ENCODE measurements around the gene TMEM254.

DNA sequence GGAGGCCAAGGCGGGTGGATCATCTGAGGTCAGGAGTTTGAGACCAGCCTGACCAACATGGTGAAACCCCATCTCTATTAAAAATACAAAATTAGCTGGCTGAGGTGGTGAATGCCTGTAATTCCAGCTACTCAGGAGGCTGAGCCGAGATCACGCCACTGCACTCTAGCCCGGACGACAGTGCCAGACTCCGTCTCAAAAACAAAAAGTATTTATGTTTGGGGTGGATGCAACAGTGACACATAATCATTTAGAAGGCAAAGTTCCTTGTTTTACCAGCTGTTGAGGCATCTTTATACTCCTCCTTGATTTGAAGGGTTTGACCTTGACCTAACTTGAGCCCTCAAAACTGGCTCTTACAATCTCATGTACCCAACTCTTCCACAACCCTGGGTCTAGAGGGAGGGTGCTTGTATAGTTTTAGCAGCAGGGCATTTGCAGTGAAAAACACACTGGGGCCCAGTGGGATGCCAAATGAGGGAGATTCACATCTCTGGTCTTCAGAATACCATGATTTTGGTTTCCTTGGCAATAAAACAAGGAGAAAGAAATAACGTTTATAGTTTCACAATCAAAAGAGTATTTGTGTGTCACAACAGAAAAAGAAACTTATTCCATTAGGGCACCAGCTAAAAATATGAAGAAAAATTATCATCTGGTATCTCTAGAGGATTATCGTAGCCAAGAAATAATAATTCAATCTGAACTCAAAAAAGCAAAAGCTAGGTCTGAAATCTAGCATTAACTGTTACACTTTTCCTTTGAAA, 14.2 kb upstream of the TMEM254 start:
- TF ChIP-seq, protein P1, sequence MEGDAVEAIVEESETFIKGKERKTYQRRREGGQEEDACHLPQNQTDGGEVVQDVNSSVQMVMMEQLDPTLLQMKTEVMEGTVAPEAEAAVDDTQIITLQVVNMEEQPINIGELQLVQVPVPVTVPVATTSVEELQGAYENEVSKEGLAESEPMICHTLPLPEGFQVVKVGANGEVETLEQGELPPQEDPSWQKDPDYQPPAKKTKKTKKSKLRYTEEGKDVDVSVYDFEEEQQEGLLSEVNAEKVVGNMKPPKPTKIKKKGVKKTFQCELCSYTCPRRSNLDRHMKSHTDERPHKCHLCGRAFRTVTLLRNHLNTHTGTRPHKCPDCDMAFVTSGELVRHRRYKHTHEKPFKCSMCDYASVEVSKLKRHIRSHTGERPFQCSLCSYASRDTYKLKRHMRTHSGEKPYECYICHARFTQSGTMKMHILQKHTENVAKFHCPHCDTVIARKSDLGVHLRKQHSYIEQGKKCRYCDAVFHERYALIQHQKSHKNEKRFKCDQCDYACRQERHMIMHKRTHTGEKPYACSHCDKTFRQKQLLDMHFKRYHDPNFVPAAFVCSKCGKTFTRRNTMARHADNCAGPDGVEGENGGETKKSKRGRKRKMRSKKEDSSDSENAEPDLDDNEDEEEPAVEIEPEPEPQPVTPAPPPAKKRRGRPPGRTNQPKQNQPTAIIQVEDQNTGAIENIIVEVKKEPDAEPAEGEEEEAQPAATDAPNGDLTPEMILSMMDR (IDR thresholded peaks at IDR 0.05), result no peak
- no peak for TF ChIP-seq POLR2A (IDR thresholded peaks at IDR 0.05)

Data from right lobe of liver (tissue), 4 donors.